Right lobe of liver (tissue), 6 donors: ENCODE measurements around the gene IKBIP. TPM values are rescaled to one million over a fixed set of nuclear protein-coding genes. Genes with fewer than 3 reads are reported as not detected.

Source experiments
- ATAC-seq, 4 donors: fragments of 200-7000 bp; cut with Tn5 transposase; one replicate each; pipeline ENCODE4 v1.9.1; 2020; ENCODE audit warnings: mild to moderate bottlenecking in 4 of 4, moderate library complexity in 4 of 4
- DNase-seq, 3 donors: peaks; one replicate each; pipeline ENCODE4 v3.0.0-alpha.2; 2020
- H3K27ac ChIP-seq, 3 donors: fragments of 200-600 bp; one replicate each; pipeline ENCODE4 v1.8.0; 2022
- H3K27me3 ChIP-seq, 2 donors: fragments of 200-600 bp; one replicate each; pipeline ENCODE4 v1.8.0; 2022
- H3K36me3 ChIP-seq, 4 donors: fragments of 200-600 bp; sonication (generic) in 1 of 4; one replicate each; pipeline versions ENCODE4 v1.5.1 to v1.8.0; 2017 to 2022; ENCODE audit warnings: control low read depth in 1 of 4
- H3K4me1 ChIP-seq, 4 donors: fragments of 200-600 bp; sonication (generic) in 1 of 4; one replicate each; pipeline versions ENCODE4 v1.5.1 to v1.8.0; 2017 to 2022; ENCODE audit warnings: control low read depth in 1 of 4
- H3K4me3 ChIP-seq, 3 donors: fragments of 200-600 bp; one replicate each; pipeline ENCODE4 v1.8.0; 2022
- H3K9me3 ChIP-seq, 4 donors: fragments of 200-600 bp; sonication (generic) in 1 of 4; one replicate each; pipeline versions ENCODE4 v1.5.1 to v1.8.0; 2017 to 2022; ENCODE audit warnings: control low read depth in 1 of 4
- CTCF ChIP-seq, 4 donors: fragments of 200-600 bp in 3 of 4; fragments of 450-650 bp in 1 of 4; IDR thresholded peaks; one replicate each; pipeline versions ENCODE4 v1.5.1 to v1.8.0; 2016 to 2022; ENCODE audit warnings: antibody characterized with exemption in 4 of 4, mild to moderate bottlenecking in 2 of 4
- POLR2A ChIP-seq: fragments of 450-650 bp; IDR thresholded peaks from one replicate; pipeline ENCODE4 v1.6.1; 2017; ENCODE audit warnings: antibody characterized with exemption, mild to moderate bottlenecking
- WGBS: methylation state at CpG from one replicate; pipeline ENCODE4 v1.1.6; 2018; ENCODE audit warnings: low coverage, low lambda C conversion rate; ENCODE audit not compliant: insufficient coverage; ENCODE audit errors: missing lambda C conversion rate; 5-methylcytosine and 5-hydroxymethylcytosine counted together
- intact Hi-C, 2 donors: fragments of 100-400 bp; cut with DNase I; formaldehyde crosslinking; loops; one replicate each; pipeline versions ENCODE4 v1.11.2 to v1.14.1; 2022
- total RNA-seq, 6 experiments: library from RNA; depleted of rRNA in 2 of 6; stranded (reverse); fragments of >200 nt in 2 of 6; fragmentation: NEBNext Ultra II Directional in 3 of 6; extraction: Animal tissue kit (Norgen Biotek cat#: 25700) in 3 of 6; gene quantifications; one replicate each; pipeline versions ENCODE4 v1.1.0 to v1.2.4, GENCODE V29; 2016 to 2023
- donor health status: DM: no; HTN: yes; CAD: no.
- donor health status: DM: no; HTN: no; CAD: no.
- donor health status: DM: no; HTN: no; CAD: no.
- donor health status: DM: no; HTN: yes; CAD: no.
- donor health status: DM: no; HTN: yes; CAD: no.

The IKBIP gene
- total RNA-seq, 6 experiments from 2014 or later = 2.8 to 12.6 (median 6.6) TPM

DNA sequence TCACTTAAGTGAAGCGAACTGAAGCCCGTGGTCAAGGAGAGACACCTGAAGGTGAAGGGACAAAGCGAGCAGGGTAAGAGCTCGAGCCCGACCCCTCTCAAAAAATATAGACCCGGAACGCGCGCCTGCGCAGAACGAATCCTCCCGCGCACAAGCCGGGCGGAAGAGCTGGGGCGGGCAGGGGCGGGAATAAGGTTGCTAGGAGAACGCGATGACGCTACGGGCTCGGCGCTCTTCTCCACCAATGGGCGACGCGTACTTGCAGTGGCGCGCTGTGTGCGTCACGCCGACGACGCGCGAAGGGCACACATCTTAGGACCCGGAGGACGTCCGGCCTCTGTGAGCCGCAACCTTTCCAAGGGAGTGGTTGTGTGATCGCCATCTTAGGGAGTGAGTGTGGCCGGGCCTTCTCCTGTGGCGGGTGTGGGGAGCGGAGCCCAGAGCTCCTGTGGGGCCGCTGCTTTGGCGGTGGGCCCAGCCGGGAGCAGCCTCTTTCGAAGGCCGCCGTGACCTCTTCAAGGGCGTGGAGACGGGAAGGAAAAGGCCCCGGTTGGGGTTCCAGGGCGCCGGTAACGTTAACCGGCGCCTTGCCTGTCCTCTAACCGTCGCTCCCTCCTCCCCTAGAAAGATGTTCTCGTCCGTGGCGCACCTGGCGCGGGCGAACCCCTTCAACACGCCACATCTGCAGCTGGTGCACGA is 51.1 kb downstream of the IKBIP start, which contains the start of gene SLC25A3:
Gene SLC25A3 (plus strand): TSS at position 336 of the 699 bp plus-strand sequence. CDS start 293 bp downstream, at position 629.
- H3K4me1 ChIP-seq = peaks cover 0 to 12% (median 5%) of the 10 kb centered on the region in 4 donors
- intact Hi-C loops = no loop called here
- no peaks in the 10 kb centered on the region for H3K9me3 ChIP-seq
- H3K27me3 ChIP-seq = no peaks in the 10 kb centered on the region
- peak within 1 kb of the TSS; percentile 99 to 100 (median 99) for H3K27ac ChIP-seq
- ATAC-seq (peak; percentile 97 to 99 (median 98)), DNase-seq (peak; percentile 96 to 98 (median 98))
- peak within 1 kb of the TSS; percentile 95 to 98 (median 95) for H3K4me3 ChIP-seq
- 0% methylated on average over 11 of the region's 67 CpGs for WGBS
- TF ChIP-seq CTCF (IDR thresholded peaks at IDR 0.05) (no peak), POLR2A (peak; percentile 97)
- H3K36me3 ChIP-seq = peaks cover 12 to 29% (median 18%) of the 10 kb centered on the region in 4 donors

GRCh38 chr12:98592825-98593322 is 51.7 kb downstream of the IKBIP start:
- intact Hi-C loops = no loop called here
- peak in 2 of 4 donors; percentile 3 for ATAC-seq
- WGBS = 39% methylated on average over 9 of the region's 9 CpGs
- H3K4me3 ChIP-seq = peak overlapping the region; percentile 33 to 95 (median 95)
- peaks cover 8 to 23% (median 12%) of the 10 kb centered on the region in 4 donors for H3K36me3 ChIP-seq
- no peaks in the 10 kb centered on the region for H3K9me3 ChIP-seq
- TF ChIP-seq POLR2A (no peak), CTCF (IDR thresholded peaks at IDR 0.05) (no peak)
- peak overlapping the region; percentile 99 to 100 (median 99) for H3K27ac ChIP-seq
- peaks cover 0 to 12% (median 5%) of the 10 kb centered on the region in 4 donors for H3K4me1 ChIP-seq
- no peak for DNase-seq
- no peaks in the 10 kb centered on the region for H3K27me3 ChIP-seq

DNA sequence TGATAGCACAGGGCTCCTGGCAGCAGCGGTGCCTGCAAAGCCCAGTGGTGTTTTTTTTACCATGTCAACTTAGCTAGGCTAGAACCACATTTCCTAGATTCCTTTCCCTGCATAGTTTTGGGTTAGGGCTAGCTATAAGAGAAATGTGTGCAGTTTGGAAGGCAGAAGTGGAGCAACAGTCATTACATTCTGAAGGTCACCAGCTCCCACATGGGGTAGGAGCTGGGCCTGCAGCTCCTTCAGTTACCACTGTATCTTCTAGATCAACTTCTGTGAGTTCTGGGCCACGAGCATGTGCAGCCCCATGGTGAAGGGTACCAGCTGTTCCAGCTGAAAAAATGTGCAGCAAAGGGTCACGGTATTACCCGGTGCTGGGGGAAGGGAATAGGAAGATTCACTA is 53.4 kb downstream of the IKBIP start:
- TF ChIP-seq POLR2A = no peak
- no peak for TF ChIP-seq CTCF (IDR thresholded peaks at IDR 0.05)
- DNase-seq (no peak), ATAC-seq (no peak)
- intact Hi-C loops = no loop called here
- Histone ChIP-seq H3K27me3 (no peaks in the 10 kb centered on the region), H3K9me3 (no peaks in the 10 kb centered on the region), H3K36me3 (peaks cover 0 to 6% (median 2%) of the 10 kb centered on the region in 4 donors), H3K4me3 (no peak overlapping the region), H3K4me1 (peaks cover 0 to 12% (median 5%) of the 10 kb centered on the region in 4 donors), H3K27ac (no peak overlapping the region)
- 71% methylated on average over 4 of the region's 4 CpGs for WGBS

DNA sequence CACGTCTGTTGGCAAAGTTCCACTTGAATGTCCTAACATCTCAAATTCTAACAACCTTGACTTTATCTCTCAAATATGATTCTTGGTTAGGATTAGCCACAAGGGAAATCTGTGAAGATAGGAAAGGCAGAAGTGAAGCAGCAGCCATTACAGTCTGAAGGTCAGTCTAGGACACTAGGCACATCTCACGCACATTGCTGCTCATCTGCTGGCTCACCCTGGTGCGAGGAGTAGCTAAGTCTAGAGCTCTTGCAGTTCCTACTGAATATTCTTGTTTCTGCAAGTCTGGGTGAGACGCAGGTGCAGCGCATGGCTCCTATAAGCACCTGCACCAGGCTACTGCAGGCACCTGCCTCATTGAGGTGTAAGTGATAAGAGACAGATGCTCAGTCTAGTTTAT is 57.5 kb downstream of the IKBIP start:
- DNase-seq = no peak
- TF ChIP-seq CTCF (IDR thresholded peaks at IDR 0.05) (no peak), POLR2A (no peak)
- no peaks in the 10 kb centered on the region for H3K4me1 ChIP-seq
- H3K4me3 ChIP-seq = no peak overlapping the region
- WGBS = 71% methylated on average over 3 of the region's 5 CpGs
- intact Hi-C loops = no loop called here
- H3K27ac ChIP-seq = no peak overlapping the region
- H3K9me3 ChIP-seq = no peaks in the 10 kb centered on the region
- H3K27me3 ChIP-seq = no peaks in the 10 kb centered on the region
- no peaks in the 10 kb centered on the region for H3K36me3 ChIP-seq
- ATAC-seq = no peak
